NCI-H345 treated with DMSO at 0.1 percent for 48 hours (cell line): Measurements from ENCODE around the gene SLC1A6.
"Not testable (repeated sequence)": the region's sequence is repeated elsewhere in the genome, so short reads cannot be mapped to it uniquely, and the experiment has no call there.

Source experiments
- DNase-seq: peaks from one replicate; lab custom pipeline; 2025; ENCODE audit not compliant: unreplicated experiment; lab: John Stamatoyannopoulos, UW

SLC1A6 gene

DNA sequence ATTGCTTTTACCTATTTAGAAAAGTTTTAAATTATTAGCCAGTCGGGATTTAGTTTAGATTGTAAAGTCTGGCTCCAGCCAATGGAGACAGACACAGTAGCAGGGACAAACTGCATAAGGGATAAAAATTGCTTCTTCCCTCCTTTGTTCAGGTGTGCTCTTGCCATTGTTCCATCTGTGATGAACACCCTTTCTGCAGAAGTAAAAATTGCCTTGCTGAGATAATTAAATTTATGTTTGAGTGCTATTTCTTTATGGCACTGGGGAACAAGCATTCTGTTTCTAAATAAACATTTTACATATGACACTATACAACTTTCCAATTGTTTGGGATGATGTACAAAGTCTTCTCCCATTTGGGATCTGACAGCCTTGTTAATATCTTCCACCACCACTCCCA is 20.4 kb downstream of the SLC1A6 start:
- no peak for DNase-seq

DNA sequence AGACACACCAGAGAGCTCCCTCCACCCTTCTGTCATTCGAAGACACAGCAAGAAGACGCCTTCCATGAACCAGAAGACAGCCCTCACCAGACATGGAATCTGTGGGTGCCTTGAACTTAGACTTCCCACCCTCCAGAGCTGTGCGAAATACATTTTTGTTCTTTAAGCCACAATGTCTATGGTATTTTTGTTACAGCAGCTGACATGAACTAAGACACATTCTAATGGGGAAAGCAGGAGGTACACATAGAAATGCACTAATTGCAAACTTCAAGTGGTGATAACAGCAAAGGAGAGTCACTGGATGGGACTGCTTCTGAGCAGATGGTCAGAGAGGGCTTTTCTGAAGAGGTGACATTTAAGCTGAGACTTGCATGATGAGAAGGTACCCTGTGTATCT is 22.2 kb downstream of the SLC1A6 start:
- DNase-seq = no peak

DNA sequence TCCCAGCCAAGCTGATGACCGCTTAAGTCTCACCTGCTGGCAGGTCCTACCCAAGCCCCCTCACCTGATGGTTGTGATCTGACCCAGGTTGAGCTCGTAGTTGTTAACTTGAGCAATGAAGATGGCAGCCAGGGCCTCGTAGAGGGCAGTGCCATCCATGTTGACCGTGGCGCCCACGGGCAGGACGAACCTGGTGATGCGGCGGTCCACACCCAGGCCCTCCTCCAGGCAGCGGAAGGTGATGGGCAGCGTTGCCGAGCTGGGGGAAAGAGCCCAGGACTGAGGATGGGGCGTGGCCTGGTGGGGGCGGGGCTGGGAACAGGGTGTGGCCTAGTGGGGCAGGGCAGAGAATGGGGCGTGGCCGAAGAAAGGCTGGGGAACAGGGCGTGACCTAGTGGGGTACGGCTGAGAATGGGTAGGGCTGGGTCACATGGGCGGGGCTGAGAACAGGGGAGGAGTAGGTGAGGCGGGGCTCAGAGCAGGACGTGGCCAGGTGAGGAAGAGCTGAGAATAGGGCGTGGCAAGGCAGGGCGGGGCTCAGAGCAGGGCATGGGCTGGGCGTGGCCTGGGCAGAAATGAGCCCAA is 25.5 kb downstream of the SLC1A6 start:
- DNase-seq = no peak

DNA sequence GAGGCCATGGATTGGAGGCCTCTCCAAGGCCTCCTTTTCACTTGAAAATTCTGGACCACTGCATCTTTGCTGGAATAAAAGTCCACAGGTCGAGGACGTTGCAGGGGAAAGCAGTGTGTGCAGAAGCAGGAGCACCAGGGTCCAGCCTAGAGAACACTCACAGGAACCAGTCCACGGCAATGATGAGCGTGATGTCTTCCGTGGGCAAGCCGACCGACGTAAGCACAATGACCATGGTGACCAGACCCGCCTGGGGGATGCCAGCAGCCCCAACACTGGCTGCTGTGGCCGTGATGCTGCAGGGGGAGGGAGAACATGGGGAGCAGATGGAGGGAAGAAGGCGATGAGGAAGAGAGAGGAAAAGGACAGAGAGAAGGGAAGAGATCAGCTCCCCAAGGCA is 26.9 kb downstream of the SLC1A6 start:
- no peak for DNase-seq

DNA sequence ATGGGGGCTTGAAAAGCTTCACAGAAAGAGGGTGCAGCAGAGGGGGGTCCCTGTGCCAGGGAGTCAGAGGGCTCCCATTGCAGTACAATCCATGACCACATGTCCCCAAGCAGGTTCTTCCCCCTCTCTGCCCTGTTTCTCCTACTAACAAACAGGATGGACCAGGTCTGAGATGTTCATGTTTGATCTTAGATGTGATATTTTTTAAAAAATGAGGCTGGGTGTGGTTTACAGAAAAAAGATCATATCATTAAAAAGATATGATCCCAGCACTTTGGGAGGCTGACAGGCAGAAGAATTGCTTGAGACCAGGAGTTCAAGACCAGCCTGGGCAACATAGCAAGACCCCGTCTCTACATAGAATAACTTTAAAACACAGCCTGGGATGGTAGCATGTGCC is 29.2 kb downstream of the SLC1A6 start:
- DNase-seq = no peak

DNA sequence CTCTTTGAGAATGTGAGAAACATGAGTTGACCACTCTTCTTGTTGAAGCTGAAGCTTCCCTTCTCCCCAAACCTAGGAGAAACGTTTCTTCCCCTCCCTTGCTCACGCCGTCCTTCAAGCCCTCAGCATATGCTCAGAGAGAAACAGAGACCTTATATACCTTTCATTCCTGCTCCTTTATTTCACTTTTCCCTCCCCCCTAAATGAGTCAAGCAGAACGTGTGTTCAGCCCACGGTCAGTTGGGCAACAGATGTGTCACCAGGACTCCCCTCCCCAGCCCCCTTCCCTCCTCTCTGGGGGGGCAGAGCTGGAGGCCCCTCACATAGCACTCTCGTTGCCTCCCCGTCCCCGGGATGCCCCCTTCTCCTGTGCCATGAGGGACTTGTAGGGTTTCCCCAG is 29.8 kb downstream of the SLC1A6 start:
- no peak for DNase-seq

DNA sequence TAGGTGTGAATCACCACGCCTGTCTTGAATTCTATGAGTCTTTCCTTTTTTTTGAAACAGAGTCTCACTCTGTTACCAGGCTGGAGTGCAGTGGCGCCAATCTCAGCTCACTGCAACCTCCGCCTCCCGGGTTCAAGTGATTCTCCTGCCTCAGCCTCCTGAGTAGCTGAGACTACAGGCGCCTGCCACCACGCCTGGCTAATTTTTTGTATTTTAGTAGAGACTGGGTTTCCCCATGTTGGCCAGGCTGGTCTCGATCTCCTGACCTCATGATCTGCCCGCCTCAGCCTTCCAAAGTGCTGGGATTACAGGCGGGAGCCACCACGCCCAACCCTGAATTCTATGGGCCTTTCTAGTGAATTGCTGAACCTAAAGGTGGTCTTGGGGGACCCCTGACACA is 30.3 kb downstream of the SLC1A6 start:
- DNase-seq = not testable (repeated sequence)

DNA sequence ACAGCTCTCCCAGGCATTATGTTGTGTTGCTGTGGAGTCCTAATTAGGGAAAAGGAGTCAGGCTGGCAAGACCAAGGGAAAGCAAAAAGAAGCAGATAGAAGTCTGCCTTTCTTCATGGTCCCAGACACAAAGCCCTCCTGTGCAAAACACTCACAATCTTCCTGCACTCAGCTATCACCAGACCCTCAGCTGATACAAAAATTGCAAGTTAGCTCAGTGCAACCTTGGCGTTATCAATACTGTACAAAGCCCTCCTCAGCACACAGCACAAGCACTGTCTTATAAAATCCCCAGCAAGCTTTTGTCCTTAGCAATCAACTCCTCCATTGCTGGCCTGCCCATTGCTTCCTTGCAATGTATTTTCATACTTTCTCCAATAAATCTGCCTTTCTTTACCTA is 35.2 kb downstream of the SLC1A6 start:
- DNase-seq = no peak

DNA sequence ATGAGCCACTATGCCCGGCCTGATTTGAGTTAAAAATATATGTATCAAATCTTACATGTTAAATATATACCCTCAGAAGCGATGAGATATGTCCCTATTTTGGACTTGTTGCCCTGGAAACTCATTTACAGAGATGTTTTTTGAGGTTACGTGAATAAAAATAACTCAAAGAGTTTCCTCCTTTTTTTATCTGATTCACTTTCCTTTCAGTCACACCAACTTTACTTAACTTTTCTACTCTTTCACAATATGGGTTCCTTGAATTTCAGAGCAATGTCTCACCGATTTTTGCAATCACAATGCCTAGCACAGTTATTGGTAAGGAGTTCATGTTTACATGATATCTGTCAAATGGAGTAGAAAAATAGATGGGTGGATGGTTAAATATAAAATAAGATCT is 36.1 kb downstream of the SLC1A6 start:
- DNase-seq = no peak

DNA sequence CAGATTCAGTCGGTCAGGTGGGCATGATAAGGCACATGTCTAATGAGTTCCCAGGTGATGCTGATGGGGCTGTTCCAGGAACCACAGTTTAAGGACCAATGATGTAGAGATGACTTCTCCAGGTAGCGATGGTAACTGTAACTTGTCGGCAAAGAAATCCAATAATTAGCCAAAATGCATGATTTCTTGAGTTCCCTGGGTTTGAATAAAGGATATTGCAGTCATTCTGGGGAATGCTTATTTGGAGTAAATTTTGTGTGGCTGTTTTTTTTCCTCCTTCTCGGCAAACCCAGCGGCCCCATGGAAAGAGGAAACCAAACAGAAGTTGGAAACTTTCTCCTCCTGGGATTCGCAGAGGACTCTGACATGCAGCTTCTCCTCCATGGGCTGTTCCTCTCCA is 38.5 kb downstream of the SLC1A6 start, which contains the start of gene OR7C2:
TSS of gene OR7C2 (plus strand) at position 301 of the 400 bp plus-strand sequence. CDS start at position 301, 0 bp downstream.
- DNase-seq = no peak

DNA sequence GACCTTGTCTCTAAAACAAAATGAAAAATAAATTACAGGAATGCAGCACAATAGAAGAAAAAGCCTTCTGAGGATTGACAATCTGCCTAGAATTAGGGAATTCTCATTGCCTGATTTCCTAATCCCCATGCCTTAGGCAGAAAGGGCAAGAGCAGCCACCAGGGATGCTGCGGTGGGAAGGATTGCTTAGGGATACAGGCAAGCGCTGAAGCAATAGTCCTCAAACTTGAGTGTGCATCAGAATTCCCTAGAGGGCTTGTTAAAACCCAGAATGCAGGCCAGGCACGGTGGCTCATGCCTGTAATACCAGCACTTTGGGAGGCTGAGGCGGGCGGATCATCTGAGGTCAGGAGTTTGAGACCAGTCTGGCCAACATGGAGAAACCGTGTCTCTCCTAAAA is 39.4 kb downstream of the SLC1A6 start:
- DNase-seq = no peak

DNA sequence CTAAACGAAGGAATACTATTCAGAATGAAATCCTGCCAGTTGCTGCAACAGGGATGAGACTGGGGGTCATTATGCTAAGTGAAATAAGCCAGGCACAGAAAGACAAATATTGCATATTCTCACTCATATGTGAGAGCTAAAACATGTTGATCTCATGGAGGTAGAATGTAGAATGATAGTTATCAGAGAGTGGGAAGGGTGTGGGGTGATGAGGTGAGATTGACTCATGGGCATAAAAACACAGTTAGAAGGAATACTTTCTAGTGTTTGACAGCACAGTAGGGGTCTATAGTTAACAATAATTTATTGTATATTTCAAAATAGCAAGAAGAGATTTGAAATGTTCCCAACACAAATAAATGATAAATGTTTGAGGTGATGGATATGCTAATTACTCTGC is 46.2 kb downstream of the SLC1A6 start:
- no peak for DNase-seq

DNA sequence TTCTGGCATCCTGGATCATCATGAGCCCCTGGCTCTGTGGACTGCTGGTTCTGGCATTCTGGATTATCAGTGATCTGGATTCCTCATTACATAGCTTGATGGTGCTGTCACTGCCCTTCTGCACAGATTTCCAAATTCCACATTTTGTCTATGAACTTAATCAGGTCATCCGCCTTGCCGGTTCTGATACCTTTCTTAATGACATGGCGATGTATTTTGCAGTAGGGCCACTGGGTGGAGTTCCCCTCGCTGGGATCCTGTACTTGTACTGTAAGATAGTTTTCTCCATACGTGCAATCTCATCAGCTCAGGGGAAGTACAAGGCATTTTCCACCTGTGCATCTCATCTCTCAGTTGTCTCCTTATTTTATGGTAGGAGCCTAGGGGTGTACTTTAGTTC is 62.8 kb downstream of the SLC1A6 start:
- DNase-seq = no peak

DNA sequence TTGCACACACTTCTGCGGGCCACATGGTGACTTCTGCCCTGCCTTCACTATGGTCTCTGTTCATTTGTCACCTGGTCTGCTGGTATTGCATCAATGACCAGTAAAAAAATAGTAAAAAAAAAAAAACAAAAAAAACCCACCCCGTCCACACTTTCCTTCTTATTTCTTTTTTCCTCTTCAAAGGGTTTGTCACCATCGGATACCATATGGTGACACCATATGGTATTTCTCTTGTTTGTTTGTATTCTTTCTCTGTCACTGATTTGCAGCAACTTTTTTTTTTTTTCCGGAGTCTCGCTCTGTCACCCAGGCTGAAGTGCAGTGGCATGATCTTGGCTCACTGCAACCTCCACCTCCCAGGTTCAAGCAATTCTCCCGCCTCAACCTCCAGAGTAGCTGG is 64.5 kb downstream of the SLC1A6 start:
- no peak for DNase-seq

DNA sequence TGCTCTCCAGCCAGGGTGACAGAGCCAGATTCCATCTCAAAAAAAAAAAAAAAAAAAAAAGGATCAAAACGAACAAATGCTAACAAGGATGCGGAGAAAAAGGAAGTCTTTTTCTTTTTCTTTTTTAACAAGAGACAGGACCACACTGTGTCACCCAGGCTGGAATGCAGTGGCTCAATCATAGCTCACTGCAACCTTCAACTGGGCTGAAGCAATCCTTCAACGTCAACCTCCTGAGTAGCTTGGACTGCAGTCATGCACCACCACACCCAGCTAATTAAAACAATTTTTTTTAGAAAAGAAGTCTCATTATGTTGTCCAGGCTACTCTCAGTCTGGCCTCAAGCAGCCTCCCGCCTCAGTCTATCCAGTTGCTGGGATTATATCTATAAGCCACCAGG is 73.0 kb downstream of the SLC1A6 start:
- no peak for DNase-seq

DNA sequence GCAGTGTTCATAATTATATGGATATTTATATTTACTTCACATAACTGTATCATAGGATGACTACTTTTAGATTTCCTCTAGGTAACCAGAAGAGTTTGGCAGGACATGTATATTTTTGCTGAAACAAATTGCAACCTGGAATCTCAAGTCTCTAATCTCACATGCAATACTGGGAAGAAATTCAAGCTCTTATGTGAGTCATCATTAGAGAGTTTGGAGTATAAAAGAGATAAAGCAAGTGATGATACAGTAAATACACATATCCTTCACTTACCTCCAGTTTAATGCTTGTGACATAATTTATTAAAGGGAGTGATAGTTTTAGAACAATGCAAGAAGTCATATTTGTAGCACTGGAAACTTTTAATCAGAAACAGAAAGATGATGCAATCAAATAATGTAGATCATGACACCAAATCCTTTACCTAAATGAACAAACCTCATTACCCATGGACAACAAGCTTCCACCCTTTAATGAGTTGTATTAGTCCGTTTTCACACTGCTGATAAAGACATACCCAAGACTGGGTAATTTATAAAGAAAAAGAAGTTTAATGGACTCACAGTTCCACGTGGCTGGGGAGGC is 77.9 kb downstream of the SLC1A6 start:
- no peak for DNase-seq
